GM19467 (cell line): ENCODE results near the gene ZNF784.
"Not testable (repeated sequence)": the region's sequence is repeated elsewhere in the genome, so short reads cannot be mapped to it uniquely, and the experiment has no call there.

ENCODE experiments used
- ATAC-seq: cut with Tn5 transposase; IDR thresholded peaks from one replicate; pipeline ENCODE4 v1.9.1; 2021; ENCODE audit warnings: mild to moderate bottlenecking, moderate library complexity; ENCODE audit not compliant: unreplicated experiment

The ZNF784 gene

GRCh38 chr19:55590109-55590508 lies 34.3 kb downstream of the ZNF784 start:
- no peak for ATAC-seq

DNA sequence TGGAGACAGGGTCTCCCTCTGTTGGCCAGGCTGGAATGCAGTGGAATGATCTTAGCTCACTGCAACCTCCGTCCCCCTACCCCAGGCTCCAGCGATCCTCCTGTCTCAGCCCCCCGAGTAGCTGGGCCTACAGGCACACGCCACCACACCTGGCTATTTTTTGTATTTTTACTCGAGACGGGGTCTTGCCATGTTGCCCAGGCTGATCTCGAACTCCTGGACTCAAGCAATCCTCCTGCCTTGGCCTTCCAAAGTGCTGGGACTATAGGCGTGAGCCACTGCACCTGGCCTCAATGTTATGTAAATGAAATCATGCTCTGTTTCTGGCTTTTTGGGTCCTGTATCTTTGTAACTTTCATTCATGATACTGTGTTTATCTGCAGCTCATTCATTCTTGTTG lies 35.6 kb downstream of the ZNF784 start:
- ATAC-seq = no peak

GRCh38 chr19:55586976-55587668 lies 37.2 kb downstream of the ZNF784 start:
- peak; percentile 81 for ATAC-seq

DNA sequence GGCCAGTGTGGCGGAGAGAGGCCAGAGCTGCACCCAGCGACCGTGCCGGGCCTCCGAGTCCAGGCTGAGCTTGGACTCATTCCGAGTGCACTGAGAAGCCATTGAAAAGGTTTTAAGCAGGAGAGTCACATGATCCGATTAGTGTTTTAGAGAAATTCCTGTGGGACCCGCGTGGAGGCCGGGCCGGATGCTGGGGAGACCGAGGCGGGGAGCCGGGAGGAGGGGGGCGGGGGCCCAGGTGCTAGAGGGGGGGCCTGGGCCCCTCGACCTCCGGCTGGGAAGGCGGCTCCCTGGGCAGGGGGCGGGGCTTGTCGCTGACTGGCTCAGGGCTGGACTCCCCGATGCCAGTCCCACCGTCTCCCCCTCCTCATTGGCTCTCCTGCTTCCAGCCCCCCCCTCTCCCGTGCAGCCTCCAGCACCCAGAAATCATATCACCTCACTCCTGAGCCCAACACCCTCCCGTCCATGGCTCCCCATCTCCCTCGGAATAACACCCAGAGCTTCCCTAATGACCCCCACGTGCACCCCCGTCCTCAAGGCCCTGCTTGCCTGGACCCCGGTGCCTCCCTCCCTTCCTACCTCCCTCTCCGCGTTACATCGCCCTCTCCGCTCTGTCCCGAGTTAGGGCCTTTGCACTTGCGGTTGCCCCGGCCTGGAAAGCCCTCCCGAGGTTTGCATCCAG lies 38.6 kb downstream of the ZNF784 start:
- no peak for ATAC-seq

- no peak for ATAC-seq
These were observed 39.5 kb downstream of the ZNF784 start for GRCh38 chr19:55584871-55585270.

DNA sequence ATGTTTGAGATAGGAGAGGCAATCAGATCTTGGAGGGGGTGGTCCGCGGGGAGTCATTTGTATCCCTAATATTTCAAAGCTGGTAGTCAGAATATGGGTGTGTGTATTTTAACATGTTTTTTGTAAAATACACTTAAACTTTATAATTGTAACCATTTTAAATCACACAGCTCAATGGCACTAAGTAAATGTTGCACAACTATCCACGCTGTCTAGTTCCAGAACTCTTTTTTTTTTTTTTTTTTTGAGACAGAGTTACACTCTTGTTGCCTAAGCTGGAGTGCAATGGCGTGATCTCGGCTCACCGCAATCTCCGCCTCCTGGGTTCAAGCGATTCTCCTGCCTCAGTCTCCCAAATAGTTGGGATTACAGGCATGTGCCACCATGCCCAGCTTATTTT lies 40.5 kb downstream of the ZNF784 start:
- not testable (repeated sequence) for ATAC-seq

GRCh38 chr19:55582284-55582683 lies 42.1 kb downstream of the ZNF784 start:
- ATAC-seq = not testable (repeated sequence)

DNA sequence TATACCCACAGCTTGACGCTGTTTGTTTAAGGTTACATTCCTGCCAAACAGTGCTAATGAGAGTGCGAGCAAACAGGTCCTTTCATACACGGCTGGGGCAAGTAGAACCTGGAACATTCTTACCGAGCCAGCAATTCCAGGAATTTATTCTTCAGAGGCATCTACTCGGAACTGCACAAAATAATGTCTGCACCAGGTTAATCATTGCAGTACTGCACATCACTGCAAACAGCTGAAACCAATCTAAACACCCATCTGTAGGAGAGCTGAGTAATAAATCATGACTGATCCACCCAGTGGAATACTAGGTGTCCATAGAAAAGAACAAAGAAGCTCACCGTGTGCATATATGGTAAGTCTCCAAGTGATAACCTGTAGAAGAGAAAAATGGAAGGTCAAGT lies 42.5 kb downstream of the ZNF784 start:
- ATAC-seq = no peak

- no peak for ATAC-seq
These were observed 43.1 kb downstream of the ZNF784 start for GRCh38 chr19:55581145-55581822.

DNA sequence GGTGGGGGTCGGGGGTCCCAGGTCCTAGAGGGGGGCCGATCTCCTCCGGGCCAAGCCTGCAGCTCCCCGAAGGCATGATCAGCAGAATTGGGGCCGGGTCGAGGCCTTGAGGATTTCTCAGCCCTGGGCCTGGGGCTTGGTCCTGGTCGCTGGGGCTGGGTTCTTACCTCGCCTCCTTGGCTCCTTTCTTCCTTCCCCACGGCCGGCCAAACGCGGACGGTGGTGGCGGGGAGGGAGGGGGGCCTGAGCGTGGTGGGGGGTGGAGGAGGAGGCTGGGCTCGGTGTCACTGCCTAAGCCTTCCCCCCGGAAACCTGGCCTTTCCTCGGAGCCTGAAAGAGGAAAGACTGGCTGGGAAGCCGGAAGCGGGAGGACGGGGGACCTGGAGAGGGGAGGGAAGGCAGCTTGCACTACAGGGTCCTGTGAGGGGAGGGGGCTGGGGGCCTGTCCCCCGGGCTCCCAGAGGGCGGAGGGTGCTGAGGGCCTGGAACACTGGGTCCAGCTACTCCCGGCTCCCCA lies 43.7 kb downstream of the ZNF784 start, which contains the start of gene ZNF579:
Gene ZNF579 (minus strand): TSS at position 221 of the 517 bp plus-strand sequence. CDS start 1,209 bp downstream, outside the sequence.
- ATAC-seq = no peak

DNA sequence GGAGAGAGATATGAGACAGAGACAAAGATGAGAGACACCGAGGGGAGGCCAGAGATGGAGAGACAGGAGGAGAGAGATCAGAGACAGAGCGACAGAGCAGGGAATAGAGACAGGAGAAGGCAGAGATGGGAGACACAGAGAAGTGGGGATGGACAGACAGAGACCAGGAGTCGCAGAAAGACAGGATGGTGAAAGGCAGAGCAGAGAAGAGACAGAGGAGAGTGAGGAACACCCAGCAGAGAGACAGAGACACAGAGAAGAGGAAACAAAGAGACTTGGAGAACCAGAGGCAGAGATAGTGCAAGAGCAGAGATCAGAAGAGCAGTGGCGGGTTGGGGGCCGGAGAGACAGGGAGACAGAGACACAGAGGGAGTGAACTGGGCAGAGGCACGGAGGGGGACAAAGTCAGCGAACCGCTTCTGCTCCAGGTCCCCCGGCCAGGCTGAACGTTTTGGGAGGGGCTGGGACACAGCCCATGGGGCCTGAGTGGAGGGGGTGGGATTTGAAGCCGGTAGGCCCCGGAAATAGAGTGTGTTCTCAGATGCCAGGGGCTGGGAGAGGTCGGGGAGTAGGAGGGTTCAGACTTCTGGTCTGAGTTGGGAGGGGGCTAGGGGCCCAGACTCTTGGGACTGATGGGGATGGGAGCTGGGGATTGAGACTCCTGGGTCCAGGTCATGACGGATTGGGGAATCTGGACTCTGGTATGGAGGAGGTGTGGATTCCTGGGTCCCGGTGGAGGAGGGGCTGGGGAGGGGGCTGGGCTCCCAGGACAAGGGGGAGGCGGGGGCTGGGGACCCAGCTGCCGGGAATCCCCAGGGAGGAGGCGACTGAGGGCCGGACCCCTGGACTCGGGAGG lies 44.4 kb downstream of the ZNF784 start:
- no peak for ATAC-seq

DNA sequence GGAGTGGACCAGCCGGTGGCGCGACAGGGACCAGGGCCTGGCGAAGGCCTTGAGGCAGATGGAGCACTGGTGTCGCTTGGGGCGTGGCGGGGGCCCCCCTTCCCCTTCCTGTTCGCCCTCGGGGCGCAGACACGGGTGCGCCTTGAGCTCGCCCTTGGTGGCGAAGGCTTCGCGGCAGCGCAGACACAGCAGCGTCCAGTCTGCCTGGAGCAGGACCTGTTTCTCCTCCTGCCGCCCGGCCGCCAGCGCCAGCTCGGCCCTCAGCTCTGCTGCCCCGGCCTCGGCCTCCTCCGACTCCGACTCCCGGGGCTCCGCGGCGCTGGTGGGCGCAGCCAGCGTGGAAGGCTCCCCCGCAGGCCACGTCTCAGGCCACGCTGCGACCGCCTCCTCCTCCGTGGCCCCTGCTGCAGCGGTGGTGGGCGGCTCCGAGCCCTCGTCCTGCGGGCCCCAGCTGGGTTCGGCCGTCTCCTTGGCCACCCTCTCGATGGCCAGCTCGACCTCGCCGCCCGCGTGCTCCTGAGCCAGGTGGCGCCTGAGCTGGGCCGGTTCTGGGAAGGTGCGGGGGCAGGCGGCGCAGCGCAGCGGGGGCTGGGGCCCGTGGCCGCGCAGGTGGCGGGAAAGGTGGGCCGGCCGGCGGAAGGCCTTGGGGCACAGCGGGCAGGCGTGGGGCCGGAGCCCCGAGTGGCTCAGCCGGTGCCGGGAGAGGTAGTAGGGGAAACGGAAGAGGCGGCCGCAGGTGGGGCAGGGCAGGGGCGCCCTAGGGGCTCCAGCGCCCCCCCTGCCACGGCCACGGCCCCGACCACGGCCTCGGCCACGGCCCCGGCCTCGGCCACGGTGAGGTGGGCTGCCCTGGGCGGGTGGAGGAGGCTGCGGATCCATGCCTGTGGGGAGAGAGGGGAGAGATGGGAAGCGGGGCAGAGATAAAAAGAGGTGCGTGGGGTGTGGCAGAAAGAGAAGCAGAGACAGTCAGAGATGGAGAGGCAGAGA lies 45.3 kb downstream of the ZNF784 start:
- no peak for ATAC-seq

- ATAC-seq = no peak
These were observed 46.2 kb downstream of the ZNF784 start for GRCh38 chr19:55578031-55578760.

GRCh38 chr19:55576746-55577145 lies 47.6 kb downstream of the ZNF784 start:
- ATAC-seq = no peak

GRCh38 chr19:55573929-55574328 lies 50.4 kb downstream of the ZNF784 start:
- ATAC-seq = not testable (repeated sequence)
